Activated naive CD8-positive, alpha-beta T cell treated with anti-CD3 and anti-CD28 coated beads, Interleukin-2, amount 10 ng/mL, durations not matched to agents 7 days and 5 days (primary cell): ENCODE data around the gene PARD3. TPM values are rescaled to one million over a fixed set of nuclear protein-coding genes. Genes with fewer than 3 reads are reported as not detected.
"Not testable (repeated sequence)": the region's sequence is repeated elsewhere in the genome, so short reads cannot be mapped to it uniquely, and the experiment has no call there.

Experiments
- ATAC-seq: fragments of 150-1000 bp; cut with Tn5 transposase; one replicate; pipeline ENCODE4 v1.10.0; 2021; ENCODE audit warnings: low read depth, moderate library complexity
- POLR2A ChIA-PET: fragments of 350-600 bp; sonication (Branson Sonifier 250); formaldehyde crosslinking; loops from one replicate; lab custom pipeline; 2021; ENCODE audit warnings: antibody characterized with exemption; lab: Charles Lee
- DNase-seq: peaks from one replicate; pipeline ENCODE4 v3.0.0; 2021
- H3K27ac Mint-ChIP-seq: one replicate; pipeline ENCODE4 v1.8.0; 2022; ENCODE audit warnings: mild to moderate bottlenecking, mixed read lengths
- H3K27me3 Mint-ChIP-seq: one replicate; pipeline ENCODE4 v1.8.0; 2022; ENCODE audit warnings: mild to moderate bottlenecking, moderate library complexity, mixed read lengths
- H3K36me3 Mint-ChIP-seq: one replicate; pipeline ENCODE4 v1.8.0; 2021; ENCODE audit warnings: mild to moderate bottlenecking, mixed read lengths
- H3K4me1 Mint-ChIP-seq: one replicate; pipeline ENCODE4 v1.8.0; 2021; ENCODE audit warnings: mixed read lengths
- H3K4me3 Mint-ChIP-seq: one replicate; pipeline ENCODE4 v1.8.0; 2022; ENCODE audit warnings: mild to moderate bottlenecking, moderate library complexity, mixed read lengths
- H3K9me3 Mint-ChIP-seq: one replicate; pipeline ENCODE4 v1.8.0; 2021; ENCODE audit warnings: mixed read lengths
- total RNA-seq, 2 experiments: library from RNA; stranded (reverse); gene quantifications; one replicate each; pipeline ENCODE4 v1.2.3, GENCODE V29; 2021

Gene PARD3
- total RNA-seq, 2 experiments from 2014 or later: 0.48 to 0.55 TPM

DNA sequence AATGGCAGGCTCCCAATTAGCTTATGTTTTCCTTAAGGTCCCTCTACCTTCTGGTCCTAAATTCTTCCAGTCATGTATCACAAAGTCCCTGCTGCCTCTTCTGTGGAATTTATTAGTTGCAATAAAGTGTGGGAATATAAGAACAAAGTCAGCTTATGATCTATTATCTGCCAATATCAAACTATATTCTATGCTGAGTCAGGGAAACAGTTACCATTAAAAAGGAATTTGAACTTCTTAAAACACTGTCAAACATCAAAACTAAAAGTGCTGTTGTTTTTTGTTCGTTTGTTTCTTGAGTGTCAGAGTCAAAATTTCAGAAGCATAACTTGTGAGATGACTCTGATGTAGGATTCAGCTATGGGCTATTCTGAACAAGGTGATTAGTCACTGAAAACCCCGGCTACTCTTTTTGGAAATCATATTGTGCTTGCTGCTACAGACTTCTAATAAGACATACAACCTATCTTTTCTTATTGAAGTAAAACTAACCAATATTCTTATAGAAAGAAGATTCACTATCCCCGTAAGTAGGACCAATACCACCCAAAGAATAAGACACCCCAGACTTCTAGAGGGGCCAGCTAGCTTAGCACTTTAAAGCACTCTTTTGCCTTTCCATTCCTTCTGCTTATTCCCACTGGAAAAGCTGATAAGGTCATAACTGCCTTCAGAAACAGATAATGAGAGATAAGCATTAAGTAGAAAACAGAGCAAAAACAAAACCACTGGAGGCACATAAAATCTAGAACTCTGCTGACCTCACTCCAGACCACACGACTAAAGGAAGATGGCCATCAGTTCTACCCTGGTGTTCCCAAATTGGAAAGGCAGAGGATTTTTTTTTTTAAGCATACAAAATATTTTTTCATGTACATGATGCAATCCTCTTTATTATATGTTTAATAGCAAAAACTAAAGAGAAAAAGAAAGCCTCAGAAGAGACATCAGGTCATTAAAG lies 370.6 kb downstream of the PARD3 start:
- Mint-ChIP-seq H3K27ac (no peak overlapping the region), H3K9me3 (no peaks in the 10 kb centered on the region), H3K4me3 (no peak overlapping the region), H3K4me1 (no peaks in the 10 kb centered on the region), H3K27me3 (no peaks in the 10 kb centered on the region), H3K36me3 (no peaks in the 10 kb centered on the region)
- ATAC-seq (no peak), DNase-seq (no peak)
- POLR2A ChIA-PET: no interaction called here

DNA sequence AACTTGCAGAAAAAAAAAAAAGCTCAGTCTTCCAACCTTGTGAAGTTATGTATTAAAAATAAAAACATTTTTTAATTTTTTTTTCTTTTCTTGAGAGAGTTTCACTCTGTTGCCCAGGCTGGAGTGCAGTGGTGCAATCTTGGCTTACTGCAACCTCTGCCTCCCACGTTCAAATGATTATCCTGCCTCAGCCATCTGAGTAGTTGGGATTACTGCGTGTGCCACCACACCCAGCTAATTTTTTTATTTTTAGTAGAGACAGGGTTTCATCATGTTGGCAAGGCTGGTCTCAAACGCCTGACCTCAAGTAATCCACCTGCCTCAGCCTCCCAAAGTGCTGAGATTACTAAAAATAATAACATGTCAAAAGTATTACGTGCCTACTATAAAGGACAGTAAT lies 375.7 kb downstream of the PARD3 start:
- H3K36me3 Mint-ChIP-seq, H3K27ac Mint-ChIP-seq, POLR2A ChIA-PET, H3K9me3 Mint-ChIP-seq, H3K27me3 Mint-ChIP-seq, ATAC-seq, DNase-seq, H3K4me3 Mint-ChIP-seq, H3K4me1 Mint-ChIP-seq: not testable (repeated sequence)

DNA sequence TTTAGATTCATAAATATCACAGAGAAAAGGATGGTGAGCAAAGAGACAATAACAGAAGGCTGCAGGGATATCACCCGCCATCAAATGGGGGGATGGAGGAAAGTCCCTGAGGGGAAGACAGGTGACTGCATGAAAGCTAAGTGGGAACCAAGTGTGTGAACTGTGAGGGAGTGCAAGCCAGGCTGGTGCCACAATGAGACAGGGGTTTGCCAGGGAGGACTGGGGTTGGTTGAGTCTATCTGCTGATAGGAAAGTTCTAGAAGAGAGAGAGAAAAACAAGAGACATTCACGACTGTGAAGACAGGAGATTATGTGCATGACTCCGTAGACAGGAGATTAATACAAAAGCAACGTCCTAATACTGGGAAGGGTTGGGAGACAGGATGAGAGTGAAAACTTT lies 376.4 kb downstream of the PARD3 start:
- Mint-ChIP-seq H3K36me3 (no peaks in the 10 kb centered on the region), H3K4me3 (no peak overlapping the region), H3K27ac (no peak overlapping the region), H3K27me3 (peaks cover 3% of the 10 kb centered on the region), H3K4me1 (no peaks in the 10 kb centered on the region), H3K9me3 (no peaks in the 10 kb centered on the region)
- POLR2A ChIA-PET: no interaction called here
- ATAC-seq (no peak), DNase-seq (no peak)

DNA sequence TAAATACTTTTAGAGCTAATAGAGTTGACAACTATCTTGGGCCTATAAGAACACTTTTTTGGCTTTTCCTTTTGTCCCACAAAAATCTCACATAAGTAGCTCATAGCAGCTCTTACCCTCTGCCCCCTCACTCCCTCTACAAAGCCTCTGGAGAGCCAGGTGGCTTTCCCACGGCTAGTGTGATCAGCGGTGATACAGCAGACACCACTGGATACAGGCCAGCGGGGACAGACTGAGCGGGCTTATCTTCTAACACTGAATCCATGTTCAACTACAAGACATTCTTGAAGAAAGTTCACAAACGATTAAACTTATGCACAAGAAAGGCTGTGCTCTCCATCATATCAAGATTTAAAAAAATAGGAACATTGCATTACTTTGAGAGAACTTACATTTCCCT lies 377.2 kb downstream of the PARD3 start:
- DNase-seq (no peak), ATAC-seq (no peak)
- H3K4me3 Mint-ChIP-seq: no peak overlapping the region
- H3K27me3 Mint-ChIP-seq: peaks cover 3% of the 10 kb centered on the region
- H3K9me3 Mint-ChIP-seq: no peaks in the 10 kb centered on the region
- H3K36me3 Mint-ChIP-seq: no peaks in the 10 kb centered on the region
- no peaks in the 10 kb centered on the region for H3K4me1 Mint-ChIP-seq
- H3K27ac Mint-ChIP-seq: no peak overlapping the region
- POLR2A ChIA-PET: no interaction called here

DNA sequence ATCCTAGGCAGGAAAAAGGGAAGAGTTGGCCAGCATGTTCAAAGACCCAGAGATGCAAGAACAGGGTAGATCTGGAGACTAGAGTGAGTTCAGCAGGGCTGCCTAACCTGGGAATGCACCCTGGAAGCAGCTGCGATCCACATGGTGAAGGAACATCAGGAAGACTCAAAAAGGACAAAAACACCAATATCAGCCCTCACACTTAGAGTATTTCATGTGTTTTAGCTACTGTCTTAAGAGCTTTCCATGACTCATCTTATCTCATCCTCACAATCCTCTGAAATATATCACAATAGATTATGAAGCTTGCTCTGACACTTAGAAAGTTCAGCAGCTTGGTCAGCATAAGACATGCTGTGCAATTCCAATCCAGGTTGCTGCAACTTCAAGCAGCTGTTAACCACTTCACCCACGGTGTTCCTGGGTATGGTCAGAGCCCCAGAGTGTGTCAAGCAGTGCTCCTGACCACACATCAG lies 380.9 kb downstream of the PARD3 start:
- H3K27me3 Mint-ChIP-seq: peaks cover 3% of the 10 kb centered on the region
- H3K4me1 Mint-ChIP-seq: no peaks in the 10 kb centered on the region
- H3K36me3 Mint-ChIP-seq: no peaks in the 10 kb centered on the region
- ATAC-seq (no peak), DNase-seq (no peak)
- POLR2A ChIA-PET: no interaction called here
- H3K27ac Mint-ChIP-seq: no peak overlapping the region
- no peak overlapping the region for H3K4me3 Mint-ChIP-seq
- no peaks in the 10 kb centered on the region for H3K9me3 Mint-ChIP-seq

DNA sequence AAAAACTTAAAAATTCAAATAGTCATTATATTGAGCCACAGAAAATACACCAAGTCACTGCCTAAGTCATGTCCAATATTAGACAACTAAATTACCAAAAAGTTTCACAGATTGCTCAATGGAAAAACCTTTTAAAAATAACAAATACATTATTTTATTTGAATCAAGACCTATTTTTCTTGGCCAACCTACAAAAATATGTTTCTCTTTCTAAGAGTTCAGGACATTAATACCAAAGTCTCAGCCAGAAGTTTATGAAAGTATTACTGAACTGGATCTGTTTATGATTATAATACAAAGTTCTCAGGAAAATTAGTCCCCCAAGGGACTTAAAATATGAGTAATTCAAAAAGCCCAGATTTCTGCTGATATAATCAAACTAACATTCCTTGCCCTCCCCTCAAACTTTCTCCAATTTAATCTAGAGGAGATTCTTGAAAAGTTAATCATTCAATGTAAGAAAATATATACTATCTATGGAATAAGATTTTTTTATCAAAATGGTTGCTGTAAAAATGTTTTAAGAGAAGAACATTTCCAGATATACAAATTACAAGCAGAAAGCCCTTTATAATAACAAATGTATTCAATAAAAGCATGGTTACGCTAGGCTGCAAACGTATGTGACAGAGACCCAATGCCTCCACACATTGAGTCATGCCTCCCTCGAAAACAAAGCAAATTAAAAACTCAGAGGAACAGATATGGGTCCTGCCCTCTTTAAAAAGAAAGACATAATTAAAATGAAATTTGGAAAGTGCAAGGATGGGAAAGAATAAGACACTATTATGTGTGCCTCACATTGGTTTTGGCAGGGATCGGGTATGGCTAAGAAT lies 381.6 kb downstream of the PARD3 start:
- DNase-seq (no peak), ATAC-seq (no peak)
- Mint-ChIP-seq H3K27ac (no peak overlapping the region), H3K9me3 (no peaks in the 10 kb centered on the region), H3K4me1 (no peaks in the 10 kb centered on the region), H3K36me3 (no peaks in the 10 kb centered on the region), H3K4me3 (no peak overlapping the region), H3K27me3 (peaks cover 3% of the 10 kb centered on the region)
- POLR2A ChIA-PET: no interaction called here

DNA sequence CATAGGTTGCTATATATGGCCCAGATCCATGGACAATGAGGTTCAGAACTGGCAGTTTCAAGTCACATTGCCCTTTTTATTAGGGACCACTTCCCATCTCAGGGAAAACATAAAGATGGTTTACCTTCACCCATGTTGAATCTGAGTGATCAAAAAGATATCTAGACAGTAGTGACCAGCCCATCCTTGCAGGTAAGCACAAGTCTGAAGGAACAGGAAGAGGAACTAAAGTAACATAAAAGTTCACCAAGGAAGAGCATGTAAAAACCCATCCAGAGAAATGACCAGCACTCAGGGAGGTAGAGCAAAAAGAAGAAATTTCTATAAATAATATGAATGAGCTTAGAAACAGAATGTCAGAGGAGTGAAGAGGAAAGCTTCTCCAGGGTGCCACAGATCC lies 382.5 kb downstream of the PARD3 start:
- POLR2A ChIA-PET: no interaction called here
- DNase-seq (no peak), ATAC-seq (no peak)
- H3K4me3 Mint-ChIP-seq: no peak overlapping the region
- no peaks in the 10 kb centered on the region for H3K9me3 Mint-ChIP-seq
- no peak overlapping the region for H3K27ac Mint-ChIP-seq
- H3K36me3 Mint-ChIP-seq: no peaks in the 10 kb centered on the region
- peaks cover 3% of the 10 kb centered on the region for H3K27me3 Mint-ChIP-seq
- H3K4me1 Mint-ChIP-seq: no peaks in the 10 kb centered on the region

DNA sequence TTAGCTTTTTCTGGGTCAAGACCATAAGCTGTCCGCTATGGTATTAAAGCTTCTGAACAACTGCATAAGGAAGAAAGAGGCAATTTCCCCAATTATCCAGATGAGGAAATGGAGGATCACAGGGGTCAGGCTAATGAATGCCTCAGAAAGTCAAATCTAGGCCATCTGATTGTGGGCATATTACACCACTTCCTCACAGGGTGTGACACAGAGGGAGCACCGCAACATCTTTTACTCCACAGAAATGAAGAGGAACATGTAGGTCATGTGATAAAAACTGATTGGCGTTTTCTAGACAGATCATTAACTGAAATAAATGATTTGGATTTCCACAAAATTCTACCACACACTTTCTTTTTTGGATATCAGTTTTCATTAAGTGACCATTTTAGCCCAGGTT lies 384.4 kb downstream of the PARD3 start:
- POLR2A ChIA-PET: no interaction called here
- H3K27me3 Mint-ChIP-seq: peaks cover 3% of the 10 kb centered on the region
- H3K27ac Mint-ChIP-seq: no peak overlapping the region
- H3K36me3 Mint-ChIP-seq: no peaks in the 10 kb centered on the region
- ATAC-seq (no peak), DNase-seq (no peak)
- no peak overlapping the region for H3K4me3 Mint-ChIP-seq
- no peaks in the 10 kb centered on the region for H3K4me1 Mint-ChIP-seq
- H3K9me3 Mint-ChIP-seq: no peaks in the 10 kb centered on the region

DNA sequence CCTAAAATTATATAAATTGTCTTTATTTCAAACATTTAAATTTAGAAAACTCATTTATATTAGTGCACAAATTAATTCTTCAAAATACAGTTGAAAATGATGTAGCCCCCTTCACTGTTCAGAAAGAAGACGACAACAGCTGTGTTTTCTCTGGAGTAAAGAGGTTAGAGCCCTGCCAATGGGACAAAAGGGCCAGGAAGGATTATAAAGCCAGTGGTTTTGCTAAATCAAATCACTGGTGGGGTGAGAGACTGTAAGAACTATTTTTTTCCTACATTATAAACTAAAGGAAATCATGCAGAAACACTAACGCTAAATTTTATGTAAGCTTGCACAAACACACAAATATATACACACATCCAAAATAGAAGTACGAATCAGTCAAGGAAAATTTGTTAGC lies 386.6 kb downstream of the PARD3 start:
- ATAC-seq (no peak), DNase-seq (no peak)
- POLR2A ChIA-PET: no interaction called here
- Mint-ChIP-seq H3K36me3 (no peaks in the 10 kb centered on the region), H3K4me3 (no peak overlapping the region), H3K9me3 (no peaks in the 10 kb centered on the region), H3K27me3 (no peaks in the 10 kb centered on the region), H3K4me1 (no peaks in the 10 kb centered on the region), H3K27ac (no peak overlapping the region)

DNA sequence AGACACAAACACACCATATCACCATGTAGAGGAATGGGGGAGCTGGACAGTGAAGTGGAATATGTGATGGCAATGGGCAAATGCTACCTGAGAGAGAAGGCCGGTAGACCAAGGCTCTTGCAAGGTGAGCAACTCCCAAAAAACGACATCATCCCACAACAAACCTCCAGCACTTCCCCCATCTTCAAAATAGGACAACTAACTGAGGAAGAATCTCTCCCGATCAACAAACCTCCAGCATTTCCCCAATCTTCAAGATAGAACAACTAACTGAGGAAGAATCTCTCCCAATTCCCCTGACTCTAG lies 387.2 kb downstream of the PARD3 start:
- Mint-ChIP-seq H3K4me3 (no peak overlapping the region), H3K36me3 (no peaks in the 10 kb centered on the region), H3K27me3 (no peaks in the 10 kb centered on the region), H3K9me3 (no peaks in the 10 kb centered on the region), H3K4me1 (no peaks in the 10 kb centered on the region), H3K27ac (no peak overlapping the region)
- no peak for DNase-seq
- no peak for ATAC-seq
- POLR2A ChIA-PET: no interaction called here

DNA sequence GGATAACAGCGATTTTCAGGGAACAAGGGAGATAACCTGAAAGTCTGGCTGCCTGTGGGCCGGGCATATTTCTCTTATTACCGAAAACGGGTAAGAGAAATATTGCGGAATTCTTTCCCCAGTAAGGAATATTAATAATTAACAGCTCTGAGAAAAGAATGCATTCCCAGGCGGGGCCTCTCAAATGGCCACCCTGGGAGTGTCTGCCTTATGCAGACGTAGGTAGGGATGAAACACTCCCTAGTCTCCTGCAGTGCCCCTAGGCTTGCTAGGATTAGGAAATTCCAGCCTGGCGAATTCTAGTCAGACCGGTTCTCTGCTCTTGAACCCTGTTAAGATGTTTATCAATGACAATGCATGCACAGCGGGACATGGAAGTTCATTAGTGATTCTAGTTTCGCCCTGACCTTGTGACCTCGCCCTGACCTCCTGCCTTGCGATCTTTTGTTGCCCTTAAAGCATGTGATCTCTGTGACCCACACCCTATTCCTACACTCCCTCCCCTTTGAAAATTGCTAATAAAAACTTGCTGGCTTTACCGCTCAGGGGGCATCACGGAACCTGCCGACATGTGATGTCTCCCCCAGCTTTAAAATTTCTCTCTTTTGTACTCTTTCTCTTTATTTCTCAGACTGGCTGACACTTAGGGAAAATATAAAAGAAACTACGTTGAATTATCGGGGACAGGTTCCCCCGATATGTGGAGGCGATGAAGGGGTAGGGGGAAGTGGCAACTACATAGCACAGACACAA lies 387.8 kb downstream of the PARD3 start:
- H3K4me1 Mint-ChIP-seq, H3K27ac Mint-ChIP-seq, DNase-seq, H3K4me3 Mint-ChIP-seq, H3K27me3 Mint-ChIP-seq, H3K9me3 Mint-ChIP-seq, H3K36me3 Mint-ChIP-seq, ATAC-seq, POLR2A ChIA-PET: not testable (repeated sequence)

DNA sequence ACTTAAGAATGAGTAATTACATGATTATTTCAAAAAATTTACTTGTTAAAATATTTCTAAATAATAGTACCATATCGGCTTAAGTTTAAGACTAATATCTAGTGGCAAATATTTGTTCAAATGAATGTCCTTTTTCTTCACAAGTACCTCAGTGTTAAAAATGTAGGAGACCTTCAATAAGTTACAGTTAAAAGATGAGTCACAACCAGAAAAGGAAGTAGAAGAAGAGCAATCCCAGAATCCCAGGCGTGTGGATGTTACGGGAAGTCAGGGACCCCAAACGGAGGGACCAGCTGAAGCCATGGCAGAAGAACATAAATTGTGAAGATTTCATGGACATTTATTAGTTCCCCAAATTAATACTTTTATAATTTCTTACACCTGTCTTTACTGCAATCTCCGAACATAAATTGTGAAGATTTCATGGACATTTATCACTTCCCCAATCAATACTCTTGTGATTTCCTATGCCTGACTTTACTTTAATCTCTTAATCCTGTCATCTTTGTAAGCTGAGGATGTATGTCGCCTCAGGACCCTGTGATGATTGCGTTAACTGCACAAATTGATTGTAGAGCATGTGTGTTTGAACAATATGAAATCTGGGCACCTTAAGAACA lies 388.4 kb downstream of the PARD3 start:
- ATAC-seq, H3K4me1 Mint-ChIP-seq, H3K4me3 Mint-ChIP-seq, POLR2A ChIA-PET, DNase-seq, H3K27me3 Mint-ChIP-seq, H3K36me3 Mint-ChIP-seq, H3K27ac Mint-ChIP-seq, H3K9me3 Mint-ChIP-seq: not testable (repeated sequence)

DNA sequence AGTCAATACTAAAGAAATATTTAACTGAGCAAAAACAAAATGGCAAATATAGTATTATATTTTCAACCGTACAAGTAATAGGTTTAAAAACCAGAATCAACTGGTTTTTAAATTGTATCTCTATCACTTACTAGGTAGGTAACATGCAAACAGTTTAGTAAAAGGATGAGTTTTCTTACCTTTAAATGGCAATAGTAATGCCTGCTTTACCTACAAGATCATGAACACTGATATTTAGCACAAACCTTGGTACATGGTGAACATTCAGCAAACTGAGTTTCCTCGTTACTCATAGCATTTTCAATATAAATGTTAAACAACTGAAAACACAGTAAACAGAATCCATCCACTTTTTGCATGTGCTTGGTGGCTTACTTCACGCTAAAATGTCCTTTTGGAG lies 389.1 kb downstream of the PARD3 start:
- Mint-ChIP-seq H3K9me3 (no peaks in the 10 kb centered on the region), H3K27ac (no peak overlapping the region), H3K4me1 (no peaks in the 10 kb centered on the region), H3K36me3 (no peaks in the 10 kb centered on the region), H3K4me3 (no peak overlapping the region), H3K27me3 (no peaks in the 10 kb centered on the region)
- ATAC-seq (no peak), DNase-seq (no peak)
- POLR2A ChIA-PET: no interaction called here
